DOHH2 (cell line): ENCODE results near the gene CRYBA1.

Experiments
- EZH2phosphoT487 ChIP-seq: fragments of 200-600 bp; sonication (generic); IDR thresholded peaks from 2 replicates; pipeline ENCODE4 v1.6.1; 2017; ENCODE audit warnings: borderline replicate concordance, mild to moderate bottlenecking, antibody characterized with exemption, low read length, moderate library complexity, mixed read lengths
- TF ChIP-seq, protein P1 (sequence below): fragments of 200-600 bp; sonication (generic); IDR thresholded peaks from one replicate; pipeline ENCODE4 v1.5.1; 2014; ENCODE audit warnings: antibody characterized with exemption, mild to moderate bottlenecking, low read depth, low read length; ENCODE audit not compliant: poor library complexity, severe bottlenecking

DNA sequence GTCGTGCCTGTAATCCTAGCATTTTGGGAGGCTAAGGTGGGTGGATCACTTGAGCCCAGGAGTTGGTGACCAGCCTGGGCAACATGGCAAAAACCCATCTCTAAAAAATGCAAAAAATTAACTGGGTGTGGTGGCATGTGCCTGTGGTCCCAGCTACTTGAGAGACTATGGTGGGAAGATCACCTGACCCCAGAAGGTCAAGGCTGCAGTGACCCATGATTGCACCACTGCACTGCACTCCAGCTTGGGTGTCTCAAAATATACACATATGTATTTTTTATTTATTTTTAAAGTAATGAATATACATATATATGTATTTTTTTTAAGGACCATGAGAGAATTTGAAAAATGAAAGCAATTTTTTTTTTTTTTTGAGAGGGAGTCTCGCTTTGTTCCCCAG lies 52.4 kb downstream of the CRYBA1 start:
- TF ChIP-seq, protein P1, sequence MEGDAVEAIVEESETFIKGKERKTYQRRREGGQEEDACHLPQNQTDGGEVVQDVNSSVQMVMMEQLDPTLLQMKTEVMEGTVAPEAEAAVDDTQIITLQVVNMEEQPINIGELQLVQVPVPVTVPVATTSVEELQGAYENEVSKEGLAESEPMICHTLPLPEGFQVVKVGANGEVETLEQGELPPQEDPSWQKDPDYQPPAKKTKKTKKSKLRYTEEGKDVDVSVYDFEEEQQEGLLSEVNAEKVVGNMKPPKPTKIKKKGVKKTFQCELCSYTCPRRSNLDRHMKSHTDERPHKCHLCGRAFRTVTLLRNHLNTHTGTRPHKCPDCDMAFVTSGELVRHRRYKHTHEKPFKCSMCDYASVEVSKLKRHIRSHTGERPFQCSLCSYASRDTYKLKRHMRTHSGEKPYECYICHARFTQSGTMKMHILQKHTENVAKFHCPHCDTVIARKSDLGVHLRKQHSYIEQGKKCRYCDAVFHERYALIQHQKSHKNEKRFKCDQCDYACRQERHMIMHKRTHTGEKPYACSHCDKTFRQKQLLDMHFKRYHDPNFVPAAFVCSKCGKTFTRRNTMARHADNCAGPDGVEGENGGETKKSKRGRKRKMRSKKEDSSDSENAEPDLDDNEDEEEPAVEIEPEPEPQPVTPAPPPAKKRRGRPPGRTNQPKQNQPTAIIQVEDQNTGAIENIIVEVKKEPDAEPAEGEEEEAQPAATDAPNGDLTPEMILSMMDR: no peak
- no peak for TF ChIP-seq EZH2phosphoT487
